Panc1 (cell line): Measurements from ENCODE around the gene EXD1. TPM values are rescaled to one million over a fixed set of nuclear protein-coding genes. Genes with fewer than 3 reads are reported as not detected.
"Not testable (repeated sequence)": the region's sequence is repeated elsewhere in the genome, so short reads cannot be mapped to it uniquely, and the experiment has no call there.

Source experiments
- ATAC-seq: fragments of 200-7000 bp; cut with Tn5 transposase; 2 replicates; pipeline ENCODE4 v1.9.1; 2020; ENCODE audit warnings: mild to moderate bottlenecking, moderate library complexity
- BruUV-seq: library from RNA; stranded (reverse); fragments of 400-500 nt; replicated peaks from 2 replicates; lab custom pipeline; 2021; lab: Mats Ljungman, UMichigan
- CTCF ChIA-PET: fragments of 300-600 bp; sonication (Branson Sonifier 250); formaldehyde crosslinking; loops from one replicate; lab custom pipeline; 2022; ENCODE audit warnings: antibody characterized with exemption; lab: Charles Lee
- POLR2A ChIA-PET: fragments of 300-600 bp; sonication (Branson Sonifier 250); formaldehyde crosslinking; loops from one replicate; lab custom pipeline; 2022; ENCODE audit warnings: antibody characterized with exemption; lab: Charles Lee
- DNase-seq: peaks from one replicate; pipeline ENCODE4 v3.0.0-alpha.2; 2010; ENCODE audit warnings: low read depth, low spot score
- H3K27ac ChIP-seq: 2 replicates; pipeline ENCODE4 v1.5.1; 2011; ENCODE audit warnings: mild to moderate bottlenecking, low read length, inconsistent platforms
- H3K27me3 ChIP-seq: fragments of 200-500 bp; sonication (Bioruptor generic); 2 replicates; pipeline ENCODE4 v1.6.0; 2014; ENCODE audit warnings: low read length, inconsistent platforms; ENCODE audit not compliant: control insufficient read depth, insufficient read depth
- H3K36me3 ChIP-seq: fragments of 200-500 bp; sonication (Bioruptor generic); 2 replicates; pipeline ENCODE4 v1.5.1; 2014; ENCODE audit warnings: inconsistent platforms, mild to moderate bottlenecking, low read length, moderate library complexity; ENCODE audit not compliant: control insufficient read depth, insufficient read depth
- H3K4me1 ChIP-seq: 2 replicates; pipeline ENCODE4 v1.5.1; 2011; ENCODE audit warnings: inconsistent platforms, mild to moderate bottlenecking, low read length, moderate library complexity; ENCODE audit not compliant: control insufficient read depth, insufficient read depth
- H3K4me3 ChIP-seq, 2 experiments: 2 replicates each; pipeline ENCODE4 v1.5.1; 2011 to 2012; ENCODE audit warnings: low read depth in 2 of 2, low read length in 2 of 2, mild to moderate bottlenecking in 2 of 2, inconsistent platforms in 1 of 2, moderate library complexity in 1 of 2
- H3K9me3 ChIP-seq: fragments of 200-500 bp; sonication (Bioruptor generic); 2 replicates; pipeline ENCODE4 v1.5.1; 2014; ENCODE audit warnings: low read depth, mild to moderate bottlenecking, inconsistent platforms, low read length, moderate library complexity; ENCODE audit not compliant: control insufficient read depth, insufficient read depth
- POLR2AphosphoS5 ChIP-seq: IDR thresholded peaks from 2 replicates; pipeline ENCODE4 v1.6.1; 2012; ENCODE audit warnings: mild to moderate bottlenecking, low read depth, low read length, moderate library complexity
- REST ChIP-seq, 2 experiments: IDR thresholded peaks; 2 replicates each; pipeline ENCODE4 v1.6.1; 2011 to 2012; ENCODE audit warnings: low read depth in 2 of 2, control low read depth in 1 of 2, low read length in 1 of 2, mild to moderate bottlenecking in 1 of 2, moderate library complexity in 1 of 2; ENCODE audit not compliant: insufficient read depth in 1 of 2
- SIN3A ChIP-seq: IDR thresholded peaks from 2 replicates; pipeline ENCODE4 v1.6.1; 2012; ENCODE audit warnings: low read depth, mild to moderate bottlenecking, low read length, moderate library complexity, borderline replicate concordance; ENCODE audit not compliant: insufficient read depth
- TCF7L2 ChIP-seq: IDR thresholded peaks from 2 replicates; pipeline ENCODE4 v1.6.1; 2011; ENCODE audit warnings: mild to moderate bottlenecking, low read depth, low read length, inconsistent platforms
- in situ Hi-C: cut with HindIII; loops from 2 replicates; pipeline ENCODE4 v1.10.0; 2016; ENCODE audit warnings: low sequenced_read_pairs, low pct_unique_long_range_greater_than_20kb
- intact Hi-C: fragments of 100-400 bp; cut with micrococcal nuclease; formaldehyde crosslinking; loops from one replicate; pipeline ENCODE4 v1.10.0; 2022; ENCODE audit not compliant: unreplicated experiment
- total RNA-seq: library from RNA; stranded (reverse); gene quantifications from one replicate; pipeline ENCODE4 v1.2.1, GENCODE V29; 2021; ENCODE audit not compliant: unreplicated experiment
- TF ChIP-seq, protein P1 (sequence below): fragments of 450-650 bp; IDR thresholded peaks from 2 replicates; pipeline ENCODE4 v1.5.1; 2017; ENCODE audit warnings: mild to moderate bottlenecking

The EXD1 gene
- total RNA-seq, 1 experiment from 2014 or later: 0.15 TPM

- in situ Hi-C loops: no loop called here
- ChIA-PET CTCF (no interaction called here), POLR2A (interaction anchor here (0.6 kb wide), 1 partner anchor 28 kb away, joined by 6 read pairs; no protein-coding TSS in a partner anchor)
- Histone ChIP-seq H3K4me3 (no peak overlapping the region), H3K9me3 (no peaks in the 10 kb centered on the region), H3K36me3 (no peaks in the 10 kb centered on the region), H3K27me3 (no peaks in the 10 kb centered on the region), H3K4me1 (peaks cover 3% of the 10 kb centered on the region; the same call in 1 of the 2 replicates), H3K27ac (no peak overlapping the region)
- no peak for ATAC-seq
- TF ChIP-seq TCF7L2: no peak
- DNase-seq: no peak
- intact Hi-C loops: no loop called here
- BruUV-seq: no TSS peak
Measured at GRCh38 chr15:41150279-41150678, 80.3 kb downstream of the EXD1 start.

- Histone ChIP-seq H3K9me3 (no peaks in the 10 kb centered on the region), H3K4me3 (no peak overlapping the region), H3K27ac (no peak overlapping the region), H3K36me3 (no peaks in the 10 kb centered on the region), H3K4me1 (peaks cover 3% of the 10 kb centered on the region; the same call in 1 of the 2 replicates), H3K27me3 (no peaks in the 10 kb centered on the region)
- BruUV-seq: no TSS peak
- intact Hi-C loops: no loop called here
- ChIA-PET POLR2A (no interaction called here), CTCF (no interaction called here)
- ATAC-seq (no peak), DNase-seq (no peak)
- no peak for TF ChIP-seq SIN3A
- in situ Hi-C loops: no loop called here
Measured at GRCh38 chr15:41148065-41148464, 82.5 kb downstream of the EXD1 start.

DNA sequence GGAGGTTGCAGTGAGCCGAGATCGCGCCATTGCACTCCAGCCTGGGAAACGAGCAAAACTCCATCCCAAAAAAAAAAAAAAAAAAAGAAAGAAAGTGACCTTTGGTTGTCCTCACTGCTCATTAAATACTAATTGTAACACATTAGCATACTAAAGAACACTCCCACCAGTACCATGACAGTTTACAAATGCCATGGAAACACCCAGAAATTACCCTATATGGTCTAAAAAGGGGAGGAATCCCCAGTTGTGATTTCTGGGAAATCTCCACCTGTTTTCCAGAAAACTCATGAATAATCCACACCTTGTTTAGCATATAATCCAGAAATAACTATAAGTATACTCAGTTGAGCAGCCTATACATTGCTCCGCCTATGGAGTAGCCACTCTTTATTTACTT lies 90.9 kb downstream of the EXD1 start:
- BruUV-seq: no TSS peak
- Histone ChIP-seq H3K36me3 (no peaks in the 10 kb centered on the region), H3K9me3 (no peaks in the 10 kb centered on the region), H3K4me1 (no peaks in the 10 kb centered on the region), H3K27me3 (no peaks in the 10 kb centered on the region), H3K4me3 (no peak overlapping the region), H3K27ac (no peak overlapping the region)
- ATAC-seq: no peak
- TF ChIP-seq SIN3A: no peak
- TF ChIP-seq POLR2AphosphoS5: no peak
- no peak for TF ChIP-seq TCF7L2
- TF ChIP-seq REST (IDR thresholded peaks at IDR 0.05; ENCODE audit: insufficient read depth in 1 of 2, low read depth in 2 of 2, low read length in 1 of 2): no peak
- TF ChIP-seq, protein P1, sequence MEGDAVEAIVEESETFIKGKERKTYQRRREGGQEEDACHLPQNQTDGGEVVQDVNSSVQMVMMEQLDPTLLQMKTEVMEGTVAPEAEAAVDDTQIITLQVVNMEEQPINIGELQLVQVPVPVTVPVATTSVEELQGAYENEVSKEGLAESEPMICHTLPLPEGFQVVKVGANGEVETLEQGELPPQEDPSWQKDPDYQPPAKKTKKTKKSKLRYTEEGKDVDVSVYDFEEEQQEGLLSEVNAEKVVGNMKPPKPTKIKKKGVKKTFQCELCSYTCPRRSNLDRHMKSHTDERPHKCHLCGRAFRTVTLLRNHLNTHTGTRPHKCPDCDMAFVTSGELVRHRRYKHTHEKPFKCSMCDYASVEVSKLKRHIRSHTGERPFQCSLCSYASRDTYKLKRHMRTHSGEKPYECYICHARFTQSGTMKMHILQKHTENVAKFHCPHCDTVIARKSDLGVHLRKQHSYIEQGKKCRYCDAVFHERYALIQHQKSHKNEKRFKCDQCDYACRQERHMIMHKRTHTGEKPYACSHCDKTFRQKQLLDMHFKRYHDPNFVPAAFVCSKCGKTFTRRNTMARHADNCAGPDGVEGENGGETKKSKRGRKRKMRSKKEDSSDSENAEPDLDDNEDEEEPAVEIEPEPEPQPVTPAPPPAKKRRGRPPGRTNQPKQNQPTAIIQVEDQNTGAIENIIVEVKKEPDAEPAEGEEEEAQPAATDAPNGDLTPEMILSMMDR: no peak
- intact Hi-C loops: no loop called here
- CTCF ChIA-PET: no interaction called here
- in situ Hi-C loops: no loop called here
- POLR2A ChIA-PET: no interaction called here
- no peak for DNase-seq

DNA sequence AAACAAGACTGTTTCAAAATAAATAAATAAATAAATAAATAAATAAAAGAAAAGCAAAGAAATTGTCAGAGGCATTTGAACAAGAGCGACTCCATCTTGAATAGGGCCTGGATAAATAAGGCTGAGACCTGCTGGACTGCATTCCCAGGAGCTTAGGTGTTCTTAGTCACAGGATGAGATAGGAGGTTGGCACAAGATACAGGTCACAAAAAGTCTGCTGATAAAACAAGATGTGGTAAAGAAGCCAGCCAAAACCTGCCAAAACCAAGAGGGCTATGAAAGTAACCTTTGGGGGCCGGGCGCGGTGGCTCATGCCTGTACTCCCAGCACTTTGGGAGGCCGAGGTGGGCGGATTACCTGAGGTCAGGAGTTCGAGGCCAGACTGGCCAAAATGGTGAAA lies 91.4 kb downstream of the EXD1 start:
- BruUV-seq, POLR2A ChIA-PET, H3K27me3 ChIP-seq, H3K4me1 ChIP-seq, H3K4me3 ChIP-seq, DNase-seq, H3K27ac ChIP-seq, ATAC-seq, H3K36me3 ChIP-seq, H3K9me3 ChIP-seq, CTCF ChIA-PET, intact Hi-C loops, in situ Hi-C loops: not testable (repeated sequence)

DNA sequence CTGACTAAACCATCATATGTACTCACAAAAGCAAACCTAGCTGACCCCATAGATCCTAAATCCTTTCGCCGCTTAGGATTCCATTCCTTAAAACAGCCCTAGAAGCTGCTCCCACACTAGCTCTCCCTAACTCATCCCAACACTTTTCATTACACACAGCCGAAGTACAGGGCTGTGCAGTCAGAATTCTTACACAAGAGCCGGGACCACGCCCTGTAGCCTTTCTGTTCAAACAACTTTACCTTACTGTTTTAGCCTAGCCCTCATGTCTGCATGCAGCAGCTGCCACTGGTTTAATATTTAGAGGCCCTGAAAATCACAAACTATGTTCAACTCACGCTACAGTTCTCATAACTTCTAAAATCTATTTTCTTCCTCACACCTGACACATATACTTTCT lies 95.0 kb downstream of the EXD1 start:
- H3K4me1 ChIP-seq, BruUV-seq, H3K27ac ChIP-seq, H3K9me3 ChIP-seq, H3K36me3 ChIP-seq, POLR2A ChIA-PET, DNase-seq, H3K27me3 ChIP-seq, in situ Hi-C loops, ATAC-seq, intact Hi-C loops, CTCF ChIA-PET, H3K4me3 ChIP-seq: not testable (repeated sequence)
